HG03103 (cell line): Measurements from ENCODE around the gene FADD.
A peak's percentile ranks its signal among the peaks of the same experiment; 100 is the strongest.

Source experiments
- ATAC-seq: cut with Tn5 transposase; IDR thresholded peaks from one replicate; pipeline ENCODE4 v1.9.1; 2021; ENCODE audit warnings: low read depth; ENCODE audit not compliant: unreplicated experiment

FADD gene

GRCh38 chr11:70202920-70203750, at the start of gene FADD:
FADD (plus strand) TSS chr11:70203296; CDS start chr11:70203460, 164 bp downstream.
- peak; percentile 53 for ATAC-seq

- ATAC-seq, result no peak
Measured at GRCh38 chr11:70155386-70155785, 47.7 kb upstream of the FADD start.

GRCh38 chr11:70156291-70157037, 46.6 kb upstream of the FADD start:
- no peak for ATAC-seq

GRCh38 chr11:70158201-70158600, 44.9 kb upstream of the FADD start:
- ATAC-seq, result no peak

- no peak for ATAC-seq
Measured at GRCh38 chr11:70158757-70159389, 44.2 kb upstream of the FADD start.

GRCh38 chr11:70159627-70160570, 43.2 kb upstream of the FADD start:
- no peak for ATAC-seq

- ATAC-seq, result no peak
Measured at GRCh38 chr11:70161043-70161625, 42.0 kb upstream of the FADD start.

- ATAC-seq, result no peak
Measured at GRCh38 chr11:70164705-70165104, 38.4 kb upstream of the FADD start.

- ATAC-seq, result no peak
Measured at GRCh38 chr11:70167120-70167519, 36.0 kb upstream of the FADD start.

- no peak for ATAC-seq
Measured at GRCh38 chr11:70167723-70168404, 35.2 kb upstream of the FADD start.

GRCh38 chr11:70168405-70168754, 34.7 kb upstream of the FADD start:
- ATAC-seq, result no peak

- ATAC-seq, result no peak
Measured at GRCh38 chr11:70169127-70169526, 34.0 kb upstream of the FADD start.

- no peak for ATAC-seq
Measured at GRCh38 chr11:70169632-70170031, 33.5 kb upstream of the FADD start.

- no peak for ATAC-seq
Measured at GRCh38 chr11:70170596-70171210, 32.4 kb upstream of the FADD start.

- ATAC-seq, result no peak
Measured at GRCh38 chr11:70173018-70173417, 30.1 kb upstream of the FADD start.

- no peak for ATAC-seq
Measured at GRCh38 chr11:70174547-70175235, 28.4 kb upstream of the FADD start.

- ATAC-seq, result no peak
Measured at GRCh38 chr11:70175236-70175698, 27.8 kb upstream of the FADD start.

- ATAC-seq, result no peak
Measured at GRCh38 chr11:70176940-70177689, 26.0 kb upstream of the FADD start.
